GM19043 (cell line): Measurements from ENCODE around the gene EVA1C.
"Not testable (repeated sequence)": the region's sequence is repeated elsewhere in the genome, so short reads cannot be mapped to it uniquely, and the experiment has no call there.

Source experiments
- ATAC-seq: cut with Tn5 transposase; IDR thresholded peaks from one replicate; pipeline ENCODE4 v1.9.1; 2021; ENCODE audit warnings: low read depth; ENCODE audit not compliant: unreplicated experiment

The EVA1C gene

DNA sequence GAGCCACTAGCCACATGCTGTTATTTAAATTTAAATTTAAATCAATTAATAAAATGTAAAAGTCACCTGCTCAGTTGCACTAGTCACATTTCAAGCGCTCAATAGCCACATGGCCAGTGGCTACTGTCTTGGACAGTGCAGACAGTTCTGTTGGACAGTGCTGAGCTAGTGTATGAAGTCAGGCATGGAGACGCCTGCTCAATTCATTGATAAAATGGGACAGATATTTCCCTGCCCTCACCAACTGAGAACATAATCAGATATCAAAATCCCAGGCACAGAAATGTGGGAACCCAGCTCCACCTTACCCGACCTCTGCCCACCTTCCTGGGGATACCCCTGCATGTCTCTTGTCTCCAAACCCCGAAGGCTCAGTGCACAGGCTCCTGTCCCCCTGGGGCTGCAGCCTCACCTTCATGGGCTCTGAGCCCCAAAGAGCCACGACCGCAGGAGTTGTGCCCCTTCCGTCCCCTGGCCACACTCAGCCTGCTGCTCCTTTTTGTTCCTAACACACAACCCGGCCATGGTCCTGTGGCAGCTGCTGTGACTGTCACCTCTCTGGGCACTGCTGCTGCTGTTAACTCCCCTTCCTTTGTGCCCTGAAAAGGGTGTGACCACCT lies 109.3 kb downstream of the EVA1C start:
- ATAC-seq: no peak

DNA sequence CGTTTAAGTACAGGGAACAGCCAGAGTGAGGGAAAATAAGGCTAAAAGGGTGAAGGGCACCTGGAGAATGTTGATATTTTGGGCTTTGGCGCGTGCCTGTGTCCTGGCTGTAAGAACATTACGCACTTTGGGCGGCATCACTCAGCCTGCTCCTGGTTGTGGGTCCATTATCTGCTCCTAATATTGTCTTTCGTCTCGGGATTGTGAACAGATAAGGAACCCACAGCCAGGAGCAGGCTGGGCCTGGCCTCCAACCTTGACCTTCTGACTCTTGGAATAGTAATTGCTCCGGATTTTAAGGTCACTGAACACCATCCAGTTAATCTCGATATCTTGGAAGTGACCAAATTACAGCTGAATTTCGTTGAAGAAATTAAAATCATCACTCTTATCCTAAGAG lies 111.0 kb downstream of the EVA1C start:
- ATAC-seq: no peak

DNA sequence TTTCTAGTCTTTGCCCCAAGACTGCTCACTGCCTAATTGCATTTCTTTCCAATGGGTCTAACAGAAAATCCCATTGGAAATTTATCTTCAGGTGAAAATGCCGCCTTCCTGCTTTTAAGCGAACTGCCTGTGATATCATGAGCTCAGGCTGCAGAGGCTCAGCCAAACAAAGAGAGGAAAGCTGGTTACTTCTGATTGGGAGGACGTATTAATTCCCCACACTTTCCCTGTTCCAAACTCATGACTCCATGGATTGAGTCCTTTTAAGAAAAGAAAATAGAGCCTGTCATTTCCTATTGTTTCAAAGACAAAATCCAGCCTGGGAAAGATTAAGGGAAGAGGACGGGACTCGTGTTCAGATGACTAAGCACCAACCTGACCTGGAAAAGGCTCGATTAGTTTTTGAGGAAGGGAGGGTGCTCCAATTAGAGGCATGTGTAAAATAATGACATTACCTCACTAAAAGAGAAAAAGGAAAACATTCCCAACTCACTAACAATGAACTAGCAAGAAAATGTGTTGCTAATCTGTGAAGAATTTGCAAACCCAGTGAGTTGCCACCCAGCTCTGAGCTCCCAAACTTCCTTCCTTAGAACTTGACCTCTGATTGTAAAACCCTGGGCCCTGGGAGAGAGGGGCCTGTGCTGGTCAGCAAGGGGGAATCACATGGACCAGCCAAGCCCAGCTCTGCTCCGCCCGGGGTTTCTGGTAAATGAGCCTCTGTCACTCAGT lies 111.6 kb downstream of the EVA1C start:
- ATAC-seq: no peak

DNA sequence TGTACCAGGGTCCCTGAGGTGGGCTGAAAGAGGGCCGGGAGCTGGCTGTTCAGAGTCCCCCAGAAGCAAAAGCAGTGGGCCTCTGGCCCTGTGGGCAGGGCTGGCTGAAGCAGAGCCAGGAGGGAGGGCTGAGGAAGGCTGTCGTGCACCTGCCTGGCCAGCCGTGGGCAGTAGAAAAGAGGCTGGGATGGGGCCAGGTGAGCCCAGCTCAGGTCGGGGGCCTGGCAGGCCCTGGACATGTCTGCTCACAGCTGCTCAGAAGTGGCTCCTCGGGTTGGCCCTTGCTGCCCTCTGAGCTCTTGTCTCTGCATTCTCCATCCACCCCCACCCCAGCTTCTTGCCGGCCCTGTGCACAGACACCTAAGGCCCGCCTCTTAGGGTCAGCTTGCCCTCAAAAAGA lies 112.8 kb downstream of the EVA1C start:
- no peak for ATAC-seq

DNA sequence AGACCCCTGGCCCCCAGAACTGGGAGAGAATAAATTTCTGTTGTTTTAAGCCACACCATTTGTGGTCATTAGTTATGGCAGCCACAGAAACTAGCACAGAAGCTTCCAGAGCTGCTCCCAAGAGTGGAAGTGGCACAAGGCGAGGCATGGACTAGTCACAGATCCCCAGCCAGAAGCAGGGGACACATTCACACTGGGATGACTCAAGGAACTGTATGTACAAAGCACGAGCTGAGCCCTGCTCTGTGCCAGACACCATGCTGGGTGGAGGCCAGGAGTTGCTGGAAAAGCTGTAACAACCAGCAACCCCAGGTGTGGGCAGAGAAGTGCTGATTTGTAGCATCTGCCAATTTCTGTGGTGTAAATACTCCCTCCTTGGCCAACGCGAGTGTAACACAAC lies 117.2 kb downstream of the EVA1C start:
- no peak for ATAC-seq

DNA sequence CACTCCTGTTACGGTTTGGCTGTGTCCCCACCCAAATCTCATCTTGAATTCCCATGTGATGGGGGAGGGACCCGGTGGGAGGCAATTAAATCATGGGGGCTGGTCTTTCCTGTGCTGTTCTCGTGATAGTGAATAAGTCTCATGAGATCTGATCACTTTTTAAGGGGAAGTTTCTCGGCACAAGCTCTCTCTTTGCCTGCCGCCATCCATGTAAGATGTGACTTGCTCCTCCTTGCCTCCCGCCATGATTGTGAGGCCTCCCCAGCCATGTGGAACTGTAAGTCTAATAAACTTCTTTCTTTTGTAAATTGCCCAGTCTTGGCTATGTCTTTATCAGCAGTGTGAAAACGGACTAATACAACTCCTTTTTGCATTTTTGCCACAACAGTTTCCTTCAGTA lies 118.3 kb downstream of the EVA1C start:
- ATAC-seq: not testable (repeated sequence)

DNA sequence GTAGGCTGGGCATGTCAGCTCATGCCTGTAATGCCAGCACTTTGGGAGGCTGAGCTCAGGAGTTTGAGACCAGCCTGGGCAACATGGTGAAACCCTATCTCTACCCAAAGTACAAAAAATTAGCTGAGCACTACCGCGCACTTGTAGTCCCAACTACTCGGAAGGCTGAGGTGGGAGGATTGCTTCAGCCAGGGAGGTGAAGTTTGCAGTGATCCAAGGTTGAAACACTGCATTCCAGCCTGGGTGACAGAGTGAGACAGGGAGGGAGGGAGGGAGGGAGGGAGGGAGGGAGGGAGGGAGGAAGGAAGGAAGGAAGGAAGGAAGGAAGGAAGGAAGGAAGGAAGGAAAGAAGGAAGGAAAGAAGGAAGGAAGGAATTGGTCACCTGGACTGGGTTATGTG lies 119.1 kb downstream of the EVA1C start:
- not testable (repeated sequence) for ATAC-seq

DNA sequence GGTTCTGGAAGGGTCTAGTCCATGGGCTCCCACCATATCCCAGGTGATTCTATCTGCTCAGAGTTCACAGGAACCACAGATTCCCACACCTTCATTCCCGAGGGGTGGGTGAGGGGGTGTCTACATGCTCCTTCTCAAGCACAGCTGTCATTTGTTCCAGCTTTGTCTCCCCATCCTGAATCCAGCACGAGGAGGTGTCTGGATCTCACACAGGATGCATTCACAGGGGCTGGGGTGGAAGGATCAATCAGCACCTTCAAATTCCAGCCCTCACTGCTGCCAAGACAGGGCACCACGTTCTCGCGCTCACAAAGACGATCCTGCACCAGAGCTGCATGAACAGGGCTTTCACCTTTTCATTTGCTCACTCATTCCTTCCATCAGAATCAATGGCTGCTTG lies 120.1 kb downstream of the EVA1C start:
- no peak for ATAC-seq

DNA sequence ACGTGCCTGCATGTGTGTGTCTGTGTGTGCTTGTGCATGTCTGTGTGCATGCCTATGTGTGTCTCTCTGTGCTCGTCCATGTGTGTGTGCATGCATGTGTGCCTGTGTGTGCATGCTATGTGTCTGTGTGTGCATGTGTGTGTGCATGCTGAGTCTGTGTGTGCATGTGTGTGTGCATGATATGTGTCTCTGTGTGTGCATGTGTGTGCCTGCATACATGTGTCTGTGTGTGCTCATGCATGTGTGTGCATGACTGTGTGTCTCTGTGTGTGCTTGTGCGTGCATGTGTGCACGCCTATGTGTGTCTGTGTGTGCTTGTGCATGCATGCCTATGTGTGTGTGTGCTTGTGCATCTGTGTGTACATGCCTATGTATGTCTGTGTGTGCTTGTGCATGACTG lies 120.5 kb downstream of the EVA1C start:
- no peak for ATAC-seq

DNA sequence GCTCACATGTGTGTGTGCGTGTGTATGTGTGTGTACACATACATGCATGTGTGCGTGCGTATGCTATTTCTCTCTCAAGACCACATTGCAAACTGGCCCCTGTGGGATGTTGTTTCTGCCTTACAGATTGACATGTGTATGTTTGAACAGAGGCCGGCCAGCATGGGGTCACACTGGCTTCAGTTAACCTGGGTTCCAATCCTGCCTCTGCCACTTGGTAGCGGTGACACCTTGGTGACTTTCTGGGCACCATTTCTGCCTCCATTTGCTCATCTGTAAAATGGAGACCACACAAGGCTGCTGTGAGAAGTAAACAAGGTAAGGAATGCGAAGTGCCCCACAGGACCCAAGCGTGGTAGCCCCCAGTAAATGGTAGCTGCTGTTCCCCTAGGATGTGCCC lies 121.1 kb downstream of the EVA1C start:
- no peak for ATAC-seq

DNA sequence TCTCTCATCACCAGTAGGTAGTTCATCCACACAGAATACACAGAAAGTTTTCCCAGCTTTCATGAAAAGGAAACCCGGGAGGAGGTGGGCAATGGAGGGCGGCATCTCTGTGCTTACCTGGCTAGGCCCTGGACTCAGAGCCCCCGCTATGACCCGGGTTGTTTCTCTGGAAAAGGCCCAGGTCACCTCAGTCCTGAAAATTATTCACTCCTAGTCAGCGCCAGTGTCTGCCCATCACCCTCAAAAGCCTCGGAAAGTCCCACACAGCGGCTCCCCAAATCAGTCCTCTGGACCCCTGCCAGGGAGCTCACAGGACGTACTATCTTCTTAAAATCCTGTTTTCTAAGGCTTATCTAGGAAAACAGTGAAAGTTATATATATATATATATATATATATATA lies 121.6 kb downstream of the EVA1C start:
- ATAC-seq: no peak

DNA sequence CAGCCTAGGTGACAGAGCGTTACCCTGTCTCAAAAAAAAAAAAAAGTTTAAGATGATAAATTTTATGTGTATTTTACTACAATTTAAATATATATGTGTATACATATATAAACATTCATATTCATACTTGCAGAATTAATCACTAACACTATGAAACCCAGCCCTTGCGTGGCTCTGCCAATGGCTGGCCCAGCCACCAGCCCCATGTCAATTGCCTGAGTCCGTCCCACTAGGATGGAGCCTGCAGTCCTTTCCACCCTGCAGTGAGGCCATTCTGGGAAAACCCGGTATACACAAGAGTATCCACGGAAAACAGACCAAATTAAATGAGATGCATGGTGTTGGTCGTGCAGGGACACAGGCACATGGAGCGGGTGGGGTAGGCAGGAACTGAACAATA lies 123.1 kb downstream of the EVA1C start:
- ATAC-seq: no peak

DNA sequence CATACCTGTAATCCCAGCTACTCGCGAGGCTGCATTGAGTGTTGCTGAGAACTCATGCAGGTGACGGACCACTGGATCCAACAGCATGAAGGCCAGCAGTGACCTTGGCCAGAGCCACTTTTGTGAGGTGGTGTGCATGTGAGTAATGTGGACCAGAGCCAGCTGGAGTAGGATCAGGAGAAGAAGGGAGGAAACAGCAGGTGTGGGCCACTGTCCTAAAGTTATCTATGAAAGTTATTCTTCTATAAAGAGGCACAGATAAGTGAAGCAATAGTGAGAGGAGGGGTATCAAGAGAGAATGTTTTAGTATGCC lies 125.0 kb downstream of the EVA1C start:
- no peak for ATAC-seq

DNA sequence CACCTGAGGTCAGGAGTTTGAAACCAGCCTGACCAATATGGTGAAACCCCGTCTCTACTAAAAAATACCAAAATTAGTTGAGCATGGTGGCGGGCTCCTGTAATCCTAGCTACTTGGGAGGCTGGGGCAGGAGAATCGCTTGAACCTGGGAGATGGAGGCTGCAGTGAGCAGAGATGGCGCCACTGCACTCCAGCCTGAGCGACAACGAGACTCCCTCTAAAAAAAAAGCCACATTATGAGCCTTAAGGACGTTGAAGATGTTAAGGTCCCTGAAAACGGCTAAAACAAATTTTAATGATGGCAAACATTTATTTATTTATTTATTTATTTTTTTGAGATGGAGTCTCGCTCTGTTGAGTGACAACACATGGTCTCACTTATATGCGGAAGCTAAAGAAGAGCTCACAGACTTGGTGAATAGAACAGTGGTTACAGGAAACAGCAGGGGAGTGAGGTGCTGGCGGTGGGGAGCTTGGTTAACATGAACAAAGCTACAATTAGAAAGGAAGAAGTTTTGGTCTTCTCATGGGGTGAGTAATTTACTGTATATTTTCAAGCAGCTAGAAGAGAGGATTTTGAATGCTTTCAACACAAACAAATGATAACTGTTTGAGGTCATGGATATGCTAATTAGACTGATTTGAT lies 125.8 kb downstream of the EVA1C start:
- no peak for ATAC-seq

DNA sequence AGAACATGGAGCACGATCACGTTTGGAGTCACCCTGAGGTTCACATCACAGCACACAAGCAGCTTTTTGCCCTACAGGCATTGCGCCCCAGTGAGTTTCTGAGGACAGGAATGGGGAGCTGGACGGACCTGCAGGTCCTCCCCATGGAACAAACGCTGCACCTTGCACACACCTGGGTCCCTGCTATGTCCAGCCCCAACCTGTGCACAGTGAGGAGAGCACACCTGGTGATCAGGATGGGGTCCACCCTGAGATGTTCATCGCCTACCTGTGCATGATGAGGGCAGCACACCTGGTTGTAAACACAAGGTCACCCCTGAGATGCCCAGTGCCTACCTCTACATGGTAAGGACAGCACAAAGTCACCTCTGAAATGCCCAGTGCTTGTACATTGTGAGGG lies 126.9 kb downstream of the EVA1C start:
- ATAC-seq: no peak

DNA sequence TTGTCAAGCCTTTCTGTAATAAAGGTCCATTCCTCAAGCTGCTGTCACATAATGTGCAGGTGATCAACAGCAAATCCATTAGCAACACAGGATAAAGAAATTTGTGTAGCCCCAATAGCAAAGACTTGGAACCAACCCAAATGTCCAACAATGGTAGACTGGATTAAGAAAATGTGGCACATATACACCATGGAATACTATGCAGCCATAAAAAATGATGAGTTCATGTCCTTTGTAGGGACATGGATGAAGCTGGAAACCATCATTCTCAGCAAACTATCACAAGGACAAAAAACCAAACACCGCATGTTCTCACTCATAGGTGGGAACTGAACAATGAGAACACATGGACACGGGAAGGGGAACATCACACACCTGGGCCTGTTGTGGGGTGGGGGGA lies 130.6 kb downstream of the EVA1C start:
- ATAC-seq: not testable (repeated sequence)

DNA sequence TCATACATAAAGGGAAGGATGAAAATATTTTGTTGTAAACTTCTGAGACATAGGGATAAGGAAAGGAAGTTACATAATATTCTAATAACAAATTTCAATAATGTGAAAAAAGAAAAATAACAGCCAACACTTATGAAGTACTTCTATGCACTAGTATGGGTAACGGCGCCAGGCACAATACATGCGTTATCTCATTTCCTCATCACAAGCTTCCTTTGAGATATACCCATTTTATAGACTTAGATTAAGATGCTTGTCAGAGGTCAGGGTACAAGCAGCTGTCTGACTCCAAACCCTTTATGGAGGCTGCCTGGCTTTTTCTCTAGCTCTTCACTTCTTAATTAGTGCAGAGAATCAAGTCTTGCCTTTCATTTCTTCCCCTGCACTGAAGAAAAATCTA lies 131.5 kb downstream of the EVA1C start:
- ATAC-seq: no peak

DNA sequence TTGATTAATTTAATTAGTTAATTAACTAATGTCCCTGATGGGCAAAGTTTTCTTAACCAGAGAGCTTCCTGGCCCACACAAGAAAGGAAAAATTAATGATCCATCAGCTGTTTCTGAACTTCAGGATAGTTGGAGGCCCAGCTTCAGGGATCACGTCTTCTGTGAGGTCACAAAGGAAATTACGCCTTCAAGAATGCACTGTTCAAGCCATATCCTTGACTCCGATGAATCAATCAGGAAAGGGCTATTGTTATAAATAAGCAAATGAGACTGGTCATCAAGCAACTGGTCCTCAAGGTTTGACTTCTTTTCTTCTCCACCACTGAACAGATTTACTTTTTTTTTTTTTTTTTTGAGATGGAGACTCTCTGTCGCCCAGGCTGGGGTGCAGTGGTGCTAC lies 132.2 kb downstream of the EVA1C start:
- no peak for ATAC-seq

DNA sequence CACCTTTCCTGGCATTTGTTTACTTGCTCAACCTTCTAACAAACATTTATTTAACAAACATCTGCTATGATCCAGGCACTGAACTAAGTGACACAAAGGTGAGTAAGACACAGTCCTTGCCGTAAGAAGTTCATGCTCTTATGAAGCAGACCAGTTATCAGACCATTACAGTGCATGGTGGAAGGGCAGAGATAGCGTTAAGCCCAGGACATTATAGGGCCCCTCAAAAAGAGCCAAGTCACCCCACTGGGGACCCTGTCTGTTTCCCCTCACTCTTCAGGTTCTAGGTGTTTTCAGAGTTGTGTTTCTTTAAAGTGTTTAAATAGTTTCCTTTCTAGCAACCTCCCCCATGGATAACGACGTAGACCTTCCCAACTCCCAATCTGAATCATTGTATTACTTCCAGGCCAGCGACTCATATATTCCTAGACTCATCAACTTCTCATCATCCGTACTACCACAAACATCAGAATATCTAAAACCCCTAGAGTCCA lies 133.5 kb downstream of the EVA1C start:
- no peak for ATAC-seq

DNA sequence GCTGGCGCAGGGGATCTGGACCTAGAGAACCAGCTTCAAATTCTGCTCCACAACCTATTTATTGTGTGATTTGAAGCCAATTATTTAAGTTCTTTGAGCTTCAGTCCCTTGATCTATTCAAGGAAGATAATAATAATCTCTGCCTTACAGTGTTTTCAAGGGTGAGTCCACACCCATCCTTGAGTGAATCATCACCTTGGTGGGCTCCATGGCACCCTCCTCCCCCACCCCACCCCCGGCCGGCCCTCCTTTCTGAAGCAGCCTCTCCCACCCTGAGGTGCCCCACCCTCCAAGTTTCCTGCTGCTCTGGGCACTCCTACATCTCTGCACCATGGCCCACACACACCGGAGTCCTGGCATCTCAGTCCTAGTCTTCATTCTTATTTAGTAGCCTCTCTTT lies 134.5 kb downstream of the EVA1C start:
- no peak for ATAC-seq

DNA sequence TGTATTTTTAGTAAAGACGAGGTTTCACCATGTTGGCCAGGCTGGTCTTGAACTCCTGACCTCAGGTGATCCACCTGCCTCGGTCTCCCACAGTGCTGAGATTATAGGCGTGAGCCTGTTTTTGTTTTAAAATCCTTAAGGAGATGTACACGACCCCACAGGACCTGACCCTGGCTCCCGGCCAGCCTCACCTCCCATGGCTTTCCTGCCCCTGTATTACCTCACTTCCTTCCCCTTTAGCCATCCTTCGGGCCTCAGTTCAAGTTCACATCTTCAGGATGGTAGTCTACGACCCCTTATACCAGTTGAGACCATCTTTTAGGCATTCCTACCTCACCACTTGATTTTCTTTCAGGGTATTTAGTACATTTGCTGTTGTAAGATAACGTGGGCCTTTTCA lies 136.5 kb downstream of the EVA1C start:
- ATAC-seq: no peak

DNA sequence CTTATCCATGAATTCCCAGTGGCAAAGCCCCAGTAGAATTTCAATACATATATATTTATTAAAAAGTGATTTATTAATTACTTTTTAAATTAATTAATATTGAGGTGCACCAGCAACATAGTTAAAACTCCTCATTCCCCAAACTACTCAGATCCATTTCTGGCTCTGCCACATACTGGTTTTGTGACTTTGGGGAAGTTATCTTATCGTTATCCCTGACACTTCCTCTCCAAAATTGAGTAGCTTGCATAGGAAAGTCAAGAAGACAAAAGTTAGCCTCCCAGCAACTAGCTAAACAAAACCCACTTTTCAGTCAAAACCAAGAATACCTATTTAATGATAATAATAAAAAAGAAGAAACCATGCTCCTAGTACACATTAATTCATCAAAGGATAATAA lies 136.9 kb downstream of the EVA1C start:
- ATAC-seq: no peak
